ENCODE data around the gene CP. TPM values are rescaled to one million over a fixed set of nuclear protein-coding genes. Genes with fewer than 3 reads are reported as not detected.
A peak's percentile ranks its signal among the peaks of the same experiment; 100 is the strongest.
"Not testable (repeated sequence)": the region's sequence is repeated elsewhere in the genome, so short reads cannot be mapped to it uniquely, and the experiment has no call there.

Gene CP
- total RNA-seq, 1 experiment from 2014 or later: 0.52 TPM

GRCh38 chr3:149198611-149199010 lies 23.0 kb downstream of the CP start (continued):
- TF ChIP-seq EZH2phosphoT487 (IDR thresholded peaks at IDR 0.05; ENCODE audit: borderline replicate concordance): no peak

- Histone ChIP-seq H3K9me2 (ENCODE audit: insufficient read depth) (no peaks in the 10 kb centered on the region), H4K20me1 (ENCODE audit: insufficient read depth) (no peaks in the 10 kb centered on the region), H2AFZ (ENCODE audit: low read depth, low read length, poor library complexity, severe bottlenecking) (no peak overlapping the region), H3K36me3 (ENCODE audit: control insufficient read depth in 1 of 2, insufficient read depth in 2 of 2, low read length in 2 of 2) (no peaks in the 10 kb centered on the region), H3K27ac (ENCODE audit: low read depth, low read length) (no peak overlapping the region), H3K4me3 (replicated peaks in 1 of 2; ENCODE audit: low read depth in 1 of 2, low read length in 2 of 2) (no peak overlapping the region), H3K27me3 (ENCODE audit: insufficient read depth, low read length) (no peaks in the 10 kb centered on the region), H3K9me3 (ENCODE audit: control insufficient read depth in 1 of 2, insufficient read depth in 1 of 2, low read depth in 1 of 2, low read length in 2 of 2) (no peaks in the 10 kb centered on the region), H3K79me2 (ENCODE audit: insufficient read depth, low read length) (no peaks in the 10 kb centered on the region), H3K4me1 (ENCODE audit: control insufficient read depth in 1 of 2, insufficient read depth in 2 of 2, low read length in 2 of 2) (peaks cover 0 to 6% of the 10 kb centered on the region in 2 experiments; a peak in 2 of 4 replicates), H3K9ac (ENCODE audit: low read length) (no peak overlapping the region), H3K4me2 (ENCODE audit: low read length) (no peak overlapping the region)
- ATAC-seq: no peak
- intact Hi-C loops (cut with micrococcal nuclease): no loop called here
- ChIA-PET CTCF (no interaction called here), POLR2A (no interaction called here), RAD21 (ENCODE audit: low non-redundant PET in 1 of 2, low total read pairs in 2 of 2, uncharacterized antibody in 2 of 2, unreplicated experiment in 2 of 2) (no interaction called here)
- no TSS peak for BruUV-seq (replicated peaks)
- no peak for DNase-seq (ENCODE audit: low read depth, low spot score)
- TF ChIP-seq ZFX (IDR thresholded peaks at IDR 0.05) (no peak), FOSL1 (IDR thresholded peaks at IDR 0.05; ENCODE audit: low read depth) (no peak), EZH2phosphoT487 (IDR thresholded peaks at IDR 0.05; ENCODE audit: borderline replicate concordance) (no peak), ELF1 (IDR thresholded peaks at IDR 0.05; ENCODE audit: borderline replicate concordance, low read depth) (no peak), REST (IDR thresholded peaks at IDR 0.05; ENCODE audit: low read depth) (no peak), CTCF (IDR thresholded peaks at IDR 0.05 in 2 of 3, conservative IDR thresholded peaks at IDR 0.05 in 1 of 3; ENCODE audit: borderline replicate concordance in 1 of 3, insufficient read depth in 1 of 3, low read depth in 2 of 3, low read length in 2 of 3) (no peak), POLR2AphosphoS5 (IDR thresholded peaks at IDR 0.05; ENCODE audit: low read depth, low read length) (no peak), ZBTB33 (IDR thresholded peaks at IDR 0.05; ENCODE audit: extremely low read depth, insufficient replicate concordance, low read length) (no peak), SP1 (IDR thresholded peaks at IDR 0.05; ENCODE audit: low read depth) (no peak)
Observed at GRCh38 chr3:149197669-149198068, 24.0 kb downstream of the CP start.

- CTCF ChIA-PET; H3K9me2 ChIP-seq (ENCODE audit: insufficient read depth); H3K4me3 ChIP-seq (replicated peaks in 1 of 2; ENCODE audit: low read depth in 1 of 2, low read length in 2 of 2); intact Hi-C loops (cut with micrococcal nuclease); H3K79me2 ChIP-seq (ENCODE audit: insufficient read depth, low read length); BruUV-seq (replicated peaks); ATAC-seq; H3K36me3 ChIP-seq (ENCODE audit: control insufficient read depth in 1 of 2, insufficient read depth in 2 of 2, low read length in 2 of 2); H4K20me1 ChIP-seq (ENCODE audit: insufficient read depth); H3K9ac ChIP-seq (ENCODE audit: low read length); H3K9me3 ChIP-seq (ENCODE audit: control insufficient read depth in 1 of 2, insufficient read depth in 1 of 2, low read depth in 1 of 2, low read length in 2 of 2); DNase-seq (ENCODE audit: low read depth, low spot score); H3K27ac ChIP-seq (ENCODE audit: low read depth, low read length); RAD21 ChIA-PET (ENCODE audit: low non-redundant PET in 1 of 2, low total read pairs in 2 of 2, uncharacterized antibody in 2 of 2, unreplicated experiment in 2 of 2); H3K4me2 ChIP-seq (ENCODE audit: low read length); H3K27me3 ChIP-seq (ENCODE audit: insufficient read depth, low read length); POLR2A ChIA-PET; H3K4me1 ChIP-seq (ENCODE audit: control insufficient read depth in 1 of 2, insufficient read depth in 2 of 2, low read length in 2 of 2): not testable (repeated sequence)
- peak overlapping the region; percentile 13 for H2AFZ ChIP-seq (ENCODE audit: low read depth, low read length, poor library complexity, severe bottlenecking)
Observed at GRCh38 chr3:149196805-149197592, 24.6 kb downstream of the CP start.
